Stimulated activated CD4-positive, alpha-beta T cell treated with anti-CD3 and anti-CD28 coated beads, Interleukin-12 subunit alpha, Interleukin-12 subunit beta, amount 100 ng/mL, for 48 hours (primary cell): ENCODE results near the gene TMEM86B.

ENCODE experiments used
- DNase-seq, 3 donors: peaks; one replicate each; pipeline ENCODE4 v3.0.0-alpha.2; 2020; ENCODE audit warnings: low read depth in 2 of 3, low spot score in 1 of 3

TMEM86B gene

GRCh38 chr19:55257461-55258420 lies 29.2 kb upstream of the TMEM86B start:
- DNase-seq = peak in 2 of 3 donors; percentile 16 to 19

DNA sequence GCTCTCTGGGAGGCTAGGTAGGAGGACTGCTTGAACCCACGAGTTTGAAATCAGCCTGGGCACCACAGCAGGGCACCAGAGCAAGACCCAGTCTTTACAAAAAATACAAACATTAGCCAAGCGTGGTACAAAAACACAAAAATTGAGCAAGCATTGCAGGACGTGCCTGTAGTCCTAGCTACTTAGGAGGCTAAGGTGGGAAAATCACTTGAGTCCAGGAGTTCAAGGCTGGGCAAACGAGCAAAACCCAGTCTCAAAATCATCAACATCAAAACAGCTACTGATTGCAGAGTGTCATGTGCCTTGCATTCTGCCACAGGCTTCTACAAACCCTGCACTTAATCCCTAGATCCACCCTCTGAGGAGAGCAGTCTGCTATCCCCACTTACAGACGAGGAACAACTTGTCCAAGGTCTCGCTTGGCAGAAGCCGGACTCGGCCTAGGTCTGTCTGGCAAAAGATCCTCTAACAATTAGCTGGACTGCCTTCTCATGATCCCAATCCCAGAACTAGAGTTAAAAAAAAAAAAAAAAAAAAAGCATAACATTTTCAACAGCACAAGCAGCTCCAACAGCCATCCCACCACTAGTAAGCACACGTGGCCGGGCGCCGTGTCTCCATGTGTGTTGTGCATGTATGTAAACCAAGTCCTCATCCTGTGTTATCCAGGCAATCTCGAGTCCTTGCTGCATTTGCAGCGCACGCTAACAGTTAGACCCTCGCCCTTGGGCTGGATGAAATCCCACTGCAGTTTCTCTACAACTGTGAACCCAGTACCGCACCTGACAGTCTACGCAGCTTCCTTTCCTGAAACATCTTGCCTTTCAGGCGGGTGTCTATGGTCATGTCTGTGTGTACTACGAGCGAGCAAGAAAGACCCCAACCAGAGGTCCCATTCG lies 28.2 kb upstream of the TMEM86B start:
- no peak for DNase-seq

DNA sequence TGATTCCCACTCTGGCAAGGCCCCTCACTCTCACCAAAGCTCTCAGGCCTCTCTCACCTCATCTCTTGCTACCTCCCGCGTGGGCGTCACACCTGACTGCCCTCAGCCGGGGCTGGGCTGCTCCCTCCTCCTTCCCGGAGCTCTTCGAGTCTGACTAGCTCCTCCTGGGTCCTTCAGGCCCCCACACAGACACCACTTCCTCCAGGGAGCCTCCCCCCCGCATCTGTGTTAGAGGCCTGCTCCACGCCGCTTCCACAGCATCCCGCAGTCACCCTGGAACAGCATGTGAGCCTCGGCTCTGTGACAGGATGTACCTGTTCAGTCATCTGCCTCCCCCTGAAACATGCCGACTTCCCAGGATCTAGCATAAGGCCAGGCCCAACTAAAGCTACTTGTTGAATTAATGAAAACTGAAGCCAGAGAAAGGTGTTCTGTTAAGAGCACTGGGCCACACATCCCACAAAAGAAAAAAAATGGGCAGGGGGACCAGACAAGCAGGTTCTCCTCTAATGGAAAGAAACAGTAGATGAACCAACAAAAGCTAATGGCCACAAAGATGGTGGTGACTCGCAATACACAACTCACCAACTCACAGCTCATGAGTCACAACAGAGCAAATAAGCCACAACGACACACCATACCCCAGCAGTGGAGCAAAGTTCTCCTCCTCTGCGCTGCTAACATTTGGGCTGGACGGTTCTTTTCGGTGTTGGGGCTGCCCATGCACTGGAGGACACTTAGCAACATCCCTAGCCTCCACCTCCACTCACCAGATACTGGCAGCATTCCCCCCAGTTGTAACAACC lies 27.3 kb upstream of the TMEM86B start:
- peak; percentile 36 to 51 (median 47) for DNase-seq

DNA sequence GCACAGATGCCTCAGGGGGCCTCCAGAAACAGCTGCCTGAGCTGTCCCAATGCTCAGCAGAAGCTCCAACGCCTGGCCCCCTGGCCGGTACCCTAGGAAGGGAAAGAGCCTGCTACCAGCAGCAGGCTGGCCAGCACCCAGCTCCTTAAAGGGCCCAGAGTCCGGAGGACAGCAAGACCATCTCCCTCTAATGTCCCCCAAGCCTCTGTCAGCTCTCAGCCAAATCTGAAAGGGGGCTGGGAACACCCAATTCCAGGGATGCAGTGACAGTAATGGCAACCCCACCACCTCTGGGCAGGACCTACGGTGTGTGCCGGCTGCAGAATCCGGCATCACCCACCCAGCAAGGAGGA lies 26.0 kb upstream of the TMEM86B start:
- no peak for DNase-seq

DNA sequence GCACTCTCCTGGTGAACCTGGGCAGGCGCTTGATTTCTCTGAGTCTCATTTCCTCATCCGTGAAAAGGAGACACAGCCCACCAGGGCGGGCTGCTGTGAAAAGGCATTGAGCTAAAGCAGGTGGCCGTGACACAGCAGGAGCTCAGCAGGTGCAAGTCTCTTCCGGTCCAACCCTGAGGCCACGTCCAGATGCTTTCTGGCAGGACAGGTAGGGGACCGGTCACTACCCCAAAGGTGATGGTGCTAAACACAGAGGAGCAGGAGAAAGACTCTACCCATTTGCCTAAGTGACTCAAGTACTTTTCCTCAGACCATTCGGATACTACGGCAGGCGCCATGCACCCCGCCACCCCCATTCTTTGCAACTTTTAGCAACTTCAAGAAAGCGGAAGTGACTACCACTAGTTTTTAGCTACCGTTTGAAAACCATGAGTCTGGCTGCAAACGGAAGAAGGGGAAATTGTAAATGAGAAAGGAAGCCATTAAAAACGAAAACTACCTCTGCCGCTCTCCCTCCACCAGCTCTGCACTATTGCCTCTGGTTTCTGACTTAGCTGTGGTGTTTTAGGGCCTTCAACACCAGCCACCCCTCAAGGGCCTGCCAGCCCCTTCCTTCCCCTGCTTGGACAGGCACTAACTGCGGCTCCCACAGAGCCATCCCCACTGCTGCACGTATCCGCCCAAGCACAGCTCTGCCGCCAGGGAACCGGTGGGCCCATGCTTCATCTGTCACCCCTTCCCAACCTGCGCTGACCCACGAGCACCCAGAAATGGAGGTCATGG lies 25.5 kb upstream of the TMEM86B start:
- peak; percentile 34 to 44 (median 34) for DNase-seq

GRCh38 chr19:55252760-55253663 lies 24.4 kb upstream of the TMEM86B start:
- DNase-seq = no peak

DNA sequence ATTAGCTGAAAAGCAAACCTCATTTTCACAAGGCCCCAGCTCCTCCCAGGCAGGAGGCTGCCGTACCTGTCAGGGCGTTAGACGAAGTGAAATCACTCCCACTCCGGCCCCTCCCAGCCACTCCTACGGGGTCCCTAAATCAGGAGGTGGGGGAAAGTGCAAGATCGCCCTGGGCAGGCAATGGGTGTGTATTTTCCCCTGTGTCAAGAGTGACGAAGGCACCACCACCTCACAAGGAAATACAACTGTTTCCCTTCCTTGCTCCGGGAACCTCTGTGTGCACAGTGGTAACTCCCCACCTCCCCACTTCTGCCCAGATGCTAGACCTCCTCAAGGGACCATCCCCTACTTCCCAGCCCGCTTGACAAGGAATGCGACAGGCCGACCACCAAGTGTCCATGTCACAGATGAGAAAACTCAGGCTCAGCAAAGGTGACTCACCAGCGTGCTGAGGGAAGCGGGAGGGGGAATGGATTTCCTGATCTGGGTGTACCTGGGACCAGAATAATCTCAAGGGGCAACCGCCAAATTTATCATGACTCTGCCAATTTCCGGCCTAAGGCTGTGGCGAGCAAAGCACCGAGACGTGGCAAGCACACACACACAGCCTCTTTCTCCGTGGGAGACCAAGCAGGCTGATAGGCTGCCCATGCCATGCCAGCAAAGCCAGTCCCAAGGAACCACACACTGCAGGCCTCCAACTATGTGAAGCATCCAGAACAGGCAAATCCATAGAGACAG lies 22.9 kb upstream of the TMEM86B start:
- DNase-seq = peak in 2 of 3 donors; percentile 24 to 28

DNA sequence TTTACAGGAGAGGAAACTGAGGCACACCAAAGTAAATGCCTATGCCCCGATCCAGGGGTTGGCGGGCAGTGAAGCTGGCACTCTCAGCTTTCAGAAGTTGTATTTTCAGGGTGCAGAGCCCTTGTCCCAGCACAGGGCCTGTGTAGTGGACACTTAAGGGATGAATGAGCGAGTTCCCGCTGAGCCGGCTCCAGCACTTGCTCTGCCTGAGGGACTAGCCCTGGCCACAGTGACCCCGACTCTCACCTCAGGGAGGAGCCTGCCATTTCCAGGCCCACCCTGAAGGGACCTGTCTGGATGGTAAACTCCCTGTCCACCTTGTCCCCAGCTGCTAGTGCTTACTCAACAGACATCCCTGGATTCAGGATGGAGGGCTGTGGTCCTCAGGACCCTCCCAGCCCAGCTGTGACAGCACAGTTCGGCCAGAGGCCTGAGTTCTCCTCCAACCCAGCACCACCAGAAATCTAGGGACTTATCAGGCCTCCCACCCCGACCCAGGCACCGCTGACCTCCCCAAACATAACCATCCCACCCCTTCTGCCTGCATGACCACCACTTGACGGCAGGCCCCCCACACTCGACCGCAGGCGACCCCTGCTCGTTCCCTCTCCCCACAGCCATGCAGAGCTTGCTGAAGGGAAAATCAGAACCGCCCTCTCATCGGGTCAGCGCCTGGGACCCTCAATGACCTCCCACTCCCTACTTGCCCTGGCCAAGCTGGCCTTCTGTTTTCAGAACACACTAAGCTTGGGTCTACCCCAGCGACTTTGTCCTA lies 21.9 kb upstream of the TMEM86B start:
- no peak for DNase-seq

- no peak for DNase-seq
These were observed 21.3 kb upstream of the TMEM86B start for GRCh38 chr19:55249841-55250240.

- DNase-seq = no peak
These were observed 20.1 kb upstream of the TMEM86B start for GRCh38 chr19:55248704-55249103.

DNA sequence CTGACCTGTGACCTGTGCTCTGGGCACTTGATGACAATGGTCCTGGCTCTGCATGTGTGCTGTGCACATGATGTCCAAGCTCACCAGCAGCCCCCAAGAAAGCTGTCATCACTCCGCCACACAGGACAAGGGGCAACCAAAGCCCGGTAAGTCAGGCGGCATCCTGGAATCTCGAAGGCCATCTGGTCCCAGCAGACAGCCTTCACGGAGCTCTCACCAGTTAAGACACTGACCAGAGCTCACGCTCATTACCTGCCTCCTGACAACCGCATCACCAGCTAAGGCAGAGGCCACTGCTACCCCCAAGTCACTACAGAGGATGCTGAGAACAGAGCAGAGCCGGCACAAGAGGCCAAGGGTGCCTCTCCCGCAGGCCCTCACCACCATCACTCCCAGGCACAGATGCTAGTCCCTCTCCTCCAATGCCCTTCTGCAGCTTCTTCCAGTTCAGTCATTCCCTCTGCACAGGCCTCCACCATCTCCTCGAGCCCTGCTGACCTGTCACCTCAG lies 19.7 kb upstream of the TMEM86B start:
- DNase-seq = no peak

GRCh38 chr19:55247621-55248099 lies 19.1 kb upstream of the TMEM86B start:
- no peak for DNase-seq

GRCh38 chr19:55246462-55247451 lies 18.2 kb upstream of the TMEM86B start:
- no peak for DNase-seq

DNA sequence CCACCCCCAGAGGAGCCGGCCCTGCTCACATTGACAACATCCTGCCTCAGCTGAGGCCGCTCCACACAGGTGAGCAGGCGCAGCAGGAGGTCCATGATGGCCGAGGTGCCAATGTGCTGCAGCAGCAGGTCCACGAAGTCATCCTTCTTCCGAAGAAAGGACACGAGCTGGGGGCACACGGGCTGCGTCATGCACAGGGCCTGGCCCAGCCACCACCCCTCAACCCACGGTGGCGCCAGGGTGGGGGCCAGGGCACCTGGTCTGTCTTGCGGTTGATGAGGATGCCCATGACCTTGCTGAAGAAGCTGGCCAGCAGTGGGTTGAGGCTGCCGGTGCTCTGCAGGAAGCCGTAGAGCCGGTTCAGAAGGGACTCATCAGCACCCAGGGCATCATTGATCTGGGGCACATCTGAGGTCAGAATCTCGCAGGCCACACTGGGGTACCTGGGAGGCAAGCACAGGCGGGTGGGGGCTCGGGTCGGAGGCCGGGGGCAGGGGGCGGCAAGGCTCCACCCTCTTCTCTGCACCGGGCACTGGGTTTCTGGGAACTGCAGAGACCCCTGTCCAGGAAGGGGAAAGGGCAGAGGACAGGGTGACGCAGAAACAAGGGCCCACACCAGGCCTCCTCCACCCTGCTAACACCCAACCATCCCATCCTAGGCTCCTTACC lies 16.8 kb upstream of the TMEM86B start:
- DNase-seq = no peak

DNA sequence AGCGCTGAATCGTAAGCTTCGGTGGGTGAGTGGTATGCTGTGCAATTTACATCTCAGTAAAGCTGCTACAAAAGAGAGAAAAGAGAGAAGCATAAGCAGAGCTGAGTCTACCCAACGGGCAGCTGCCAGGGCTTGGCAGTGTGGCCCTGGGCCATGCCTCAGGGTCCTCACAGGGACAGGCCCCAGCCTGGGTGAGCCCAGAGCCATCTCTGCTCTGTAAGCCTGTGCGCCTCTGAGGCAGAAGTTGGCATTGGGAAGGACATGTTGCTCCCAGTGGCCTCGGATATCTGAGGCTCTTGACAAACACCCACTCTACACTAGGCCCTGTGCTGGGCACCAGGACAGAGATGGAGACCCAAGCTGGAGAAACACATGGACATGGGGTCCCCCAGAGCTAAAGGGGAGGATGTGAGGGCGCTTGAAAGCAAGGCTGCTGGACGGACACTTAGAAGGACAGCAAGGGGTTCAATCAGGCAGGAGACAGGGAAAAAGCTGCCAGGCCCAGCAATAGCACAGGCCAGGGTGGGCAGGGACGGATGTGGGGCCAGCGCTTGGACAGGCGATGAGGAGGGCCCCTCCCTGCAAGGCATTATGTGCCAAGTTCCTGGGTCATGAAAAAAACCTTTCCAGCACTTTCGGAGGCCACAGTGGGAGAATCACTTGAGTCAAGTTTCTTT lies 15.6 kb upstream of the TMEM86B start:
- no peak for DNase-seq
